Measurements from ENCODE around the gene RGS9BP. TPM values are rescaled to one million over a fixed set of nuclear protein-coding genes. Genes with fewer than 3 reads are reported as not detected.

RGS9BP gene
- under 1 TPM; 0.18 to 0.32 TPM for total RNA-seq

- peaks cover 4% of the 10 kb centered on the region for H3K36me3 Mint-ChIP-seq (ENCODE audit: low read depth)
- ATAC-seq (peak; percentile 38), DNase-seq (peak; percentile 59)
- ChIA-PET CTCF (interaction anchor here (1.0 to 1.4 kb wide), 3 partner anchors 11 to 33 kb away, joined by 3 to 4 read pairs (median 3); partner anchors contain the start of gene NUDT19), POLR2A (interaction anchor here (0.9 to 4.7 kb wide), 5 partner anchors 11 to 95 kb away, joined by 3 to 43 read pairs (median 3); partner anchors contain the start of genes NUDT19 and PDCD5)
- no peak for TF ChIP-seq CTCF (IDR thresholded peaks at IDR 0.05)
- H3K27ac Mint-ChIP-seq = peak within 1 kb of the TSS; percentile 77
- H3K4me3 Mint-ChIP-seq = peak within 1 kb of the TSS; percentile 73
- peaks cover 12% of the 10 kb centered on the region for H3K27me3 Mint-ChIP-seq
- H3K4me1 Mint-ChIP-seq (ENCODE audit: low read depth) = peaks cover 30% of the 10 kb centered on the region
- no peaks in the 10 kb centered on the region for H3K9me3 Mint-ChIP-seq
- intact Hi-C loops (cut with micrococcal nuclease) = no loop called here
Observed at GRCh38 chr19:32675720-32676185, at the start of gene RGS9BP. RGS9BP (plus strand) TSS chr19:32675848; CDS start chr19:32676264, 416 bp downstream.

GRCh38 chr19:32626969-32627368 lies 48.7 kb upstream of the RGS9BP start:
- Mint-ChIP-seq H3K9me3 (no peaks in the 10 kb centered on the region), H3K4me3 (no peak overlapping the region), H3K27me3 (no peaks in the 10 kb centered on the region), H3K36me3 (ENCODE audit: low read depth) (peaks cover 12% of the 10 kb centered on the region), H3K27ac (no peak overlapping the region), H3K4me1 (ENCODE audit: low read depth) (no peaks in the 10 kb centered on the region)
- ChIA-PET CTCF (no interaction called here), POLR2A (no interaction called here)
- no peak for DNase-seq
- ATAC-seq = no peak
- intact Hi-C loops (cut with micrococcal nuclease) = no loop called here
- TF ChIP-seq CTCF (IDR thresholded peaks at IDR 0.05) = no peak

- H3K36me3 Mint-ChIP-seq (ENCODE audit: low read depth) = peaks cover 7% of the 10 kb centered on the region
- DNase-seq (no peak), ATAC-seq (no peak)
- CTCF ChIA-PET = no interaction called here
- no peaks in the 10 kb centered on the region for H3K27me3 Mint-ChIP-seq
- POLR2A ChIA-PET = no interaction called here
- TF ChIP-seq CTCF (IDR thresholded peaks at IDR 0.05) = no peak
- no peak overlapping the region for H3K4me3 Mint-ChIP-seq
- H3K9me3 Mint-ChIP-seq = no peaks in the 10 kb centered on the region
- H3K4me1 Mint-ChIP-seq (ENCODE audit: low read depth) = no peaks in the 10 kb centered on the region
- H3K27ac Mint-ChIP-seq = no peak overlapping the region
- intact Hi-C loops (cut with micrococcal nuclease) = no loop called here
Observed at GRCh38 chr19:32627714-32628270, 47.9 kb upstream of the RGS9BP start.

GRCh38 chr19:32630338-32630737 lies 45.3 kb upstream of the RGS9BP start:
- H3K27me3 Mint-ChIP-seq = no peaks in the 10 kb centered on the region
- intact Hi-C loops (cut with micrococcal nuclease) = no loop called here
- H3K36me3 Mint-ChIP-seq (ENCODE audit: low read depth) = peaks cover 5% of the 10 kb centered on the region
- H3K4me3 Mint-ChIP-seq = no peak overlapping the region
- ATAC-seq (no peak), DNase-seq (no peak)
- no peak overlapping the region for H3K27ac Mint-ChIP-seq
- H3K4me1 Mint-ChIP-seq (ENCODE audit: low read depth) = no peaks in the 10 kb centered on the region
- H3K9me3 Mint-ChIP-seq = no peaks in the 10 kb centered on the region
- POLR2A ChIA-PET = no interaction called here
- no peak for TF ChIP-seq CTCF (IDR thresholded peaks at IDR 0.05)
- CTCF ChIA-PET = interaction anchor here (0.9 kb wide), 1 partner anchor 9 kb away, joined by 3 read pairs; no protein-coding TSS in a partner anchor

- Mint-ChIP-seq H3K4me3 (no peak overlapping the region), H3K27me3 (no peaks in the 10 kb centered on the region), H3K9me3 (no peaks in the 10 kb centered on the region), H3K4me1 (ENCODE audit: low read depth) (no peaks in the 10 kb centered on the region), H3K27ac (no peak overlapping the region), H3K36me3 (ENCODE audit: low read depth) (peaks cover 9% of the 10 kb centered on the region)
- DNase-seq (no peak), ATAC-seq (no peak)
- intact Hi-C loops (cut with micrococcal nuclease) = no loop called here
- TF ChIP-seq CTCF (IDR thresholded peaks at IDR 0.05) = no peak
- CTCF ChIA-PET = no interaction called here
- POLR2A ChIA-PET = no interaction called here
Observed at GRCh38 chr19:32631381-32631780, 44.3 kb upstream of the RGS9BP start.

All from activated CD8-positive, alpha-beta T cell treated with anti-CD3 and anti-CD28 coated beads for 36 hours (primary cell).